GM18505 (cell line): ENCODE measurements around the gene CYS1.
A peak's percentile ranks its signal among the peaks of the same experiment; 100 is the strongest.

Experiments used
- ATAC-seq: cut with Tn5 transposase; IDR thresholded peaks from one replicate; pipeline ENCODE4 v1.9.1; 2021; ENCODE audit not compliant: unreplicated experiment
- POLR2A ChIP-seq: IDR thresholded peaks from 4 replicates; pipeline ENCODE4 v1.6.1; 2011; ENCODE audit warnings: borderline replicate concordance; ENCODE audit not compliant: insufficient read depth, insufficient read length; ENCODE audit errors: extremely low read depth

The CYS1 gene

DNA sequence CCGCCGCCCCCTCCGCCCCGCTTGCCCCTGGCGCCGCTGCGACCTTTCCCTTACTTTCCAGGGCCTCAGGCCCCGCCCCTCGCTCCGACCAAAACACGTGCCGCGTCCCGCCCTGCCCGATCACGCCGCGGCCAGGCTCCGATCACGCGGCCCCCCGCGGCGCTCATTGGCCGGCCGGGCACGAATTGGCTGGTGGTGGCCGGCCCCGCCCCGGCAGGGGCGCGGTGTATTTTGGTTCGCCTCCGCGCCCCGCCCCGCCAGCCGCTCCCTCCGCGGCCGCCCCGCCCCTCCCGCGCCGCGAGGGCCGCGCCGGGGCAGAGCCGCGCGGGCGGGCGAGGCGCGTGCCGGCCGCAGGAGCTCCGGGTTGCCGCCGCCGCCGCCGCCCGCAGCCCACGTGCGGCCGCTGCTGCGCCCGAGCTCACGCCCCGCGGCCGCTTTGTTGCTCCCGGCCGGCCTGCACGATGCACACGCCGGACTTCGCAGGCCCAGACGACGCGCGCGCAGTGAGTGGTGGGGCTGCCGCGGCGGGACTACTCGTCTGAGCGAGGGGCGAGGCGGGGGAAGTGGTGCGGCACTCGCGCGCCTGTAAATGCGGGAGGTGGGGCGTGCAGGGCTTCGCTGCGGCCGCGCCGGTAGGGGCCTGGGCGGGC, 36.8 kb downstream of the CYS1 start, which contains the start of gene KLF11:
Gene KLF11 (plus strand): TSS at position 295 of the 650 bp plus-strand sequence. CDS start 167 bp downstream, at position 462.
- peak; percentile 69 for ATAC-seq
- TF ChIP-seq POLR2A, result no peak

DNA sequence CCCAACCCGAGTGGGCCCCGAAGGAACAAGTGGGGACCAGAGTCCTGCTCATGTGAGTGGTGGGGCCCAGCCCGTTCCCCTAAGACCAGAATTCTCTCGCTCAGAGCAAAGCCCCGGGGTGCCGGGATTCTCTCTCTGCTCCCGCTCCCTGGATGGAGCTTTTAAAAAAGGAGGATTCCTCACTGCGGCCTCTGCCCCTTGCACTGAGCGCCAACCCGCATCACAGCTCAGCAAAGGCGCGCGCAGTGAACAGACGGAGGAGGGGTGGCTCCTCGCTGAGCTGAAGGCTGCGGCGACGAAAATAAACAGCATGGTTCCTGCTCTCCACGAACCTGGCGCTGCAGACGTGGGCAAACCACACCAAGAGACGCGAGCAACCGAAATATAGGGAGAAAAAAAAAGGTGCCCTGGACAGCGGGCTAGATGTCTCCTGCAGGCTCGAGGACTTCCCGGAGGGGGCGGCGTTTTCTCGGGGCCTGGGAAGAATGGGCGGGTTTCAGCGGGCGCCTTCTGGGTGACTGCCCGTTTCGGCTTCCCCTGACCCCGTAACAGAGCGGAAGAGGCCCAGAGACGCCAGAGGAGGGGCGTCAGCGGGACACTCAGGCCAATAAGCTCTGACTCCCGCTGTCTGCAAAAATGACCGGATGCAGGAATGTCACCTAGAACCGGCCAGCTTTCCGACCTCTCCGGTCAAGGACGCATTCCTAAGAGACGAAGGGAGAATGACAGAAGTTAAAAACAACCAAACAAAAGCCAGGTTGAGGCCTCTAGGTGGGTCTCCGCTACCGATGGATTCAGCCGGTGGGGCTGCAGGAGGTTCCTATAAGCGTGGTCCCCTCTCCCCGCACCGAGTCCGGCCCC, 37.7 kb downstream of the CYS1 start:
- no peak for TF ChIP-seq POLR2A
- ATAC-seq, result no peak

DNA sequence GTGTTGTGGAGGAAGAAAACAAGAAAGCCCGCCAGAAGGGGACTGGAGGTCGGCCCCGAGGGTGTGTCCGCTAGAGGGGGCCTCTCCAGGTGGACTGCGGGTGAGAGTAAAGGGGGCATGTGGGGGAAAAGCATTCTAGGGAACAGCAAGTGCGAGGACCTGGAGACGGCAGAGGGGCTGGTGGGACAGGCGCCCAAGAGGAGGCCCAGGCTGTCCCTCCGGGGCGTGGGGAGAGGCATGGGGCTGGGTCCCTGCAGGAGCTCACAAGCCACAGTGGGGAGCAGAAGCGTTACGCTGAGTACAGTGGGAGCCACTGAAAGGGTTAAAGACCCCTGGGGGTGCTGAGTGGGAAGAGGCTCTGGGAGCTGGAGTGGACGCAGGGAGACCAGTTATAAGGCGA, 38.5 kb downstream of the CYS1 start:
- ATAC-seq, result no peak
- no peak for TF ChIP-seq POLR2A

DNA sequence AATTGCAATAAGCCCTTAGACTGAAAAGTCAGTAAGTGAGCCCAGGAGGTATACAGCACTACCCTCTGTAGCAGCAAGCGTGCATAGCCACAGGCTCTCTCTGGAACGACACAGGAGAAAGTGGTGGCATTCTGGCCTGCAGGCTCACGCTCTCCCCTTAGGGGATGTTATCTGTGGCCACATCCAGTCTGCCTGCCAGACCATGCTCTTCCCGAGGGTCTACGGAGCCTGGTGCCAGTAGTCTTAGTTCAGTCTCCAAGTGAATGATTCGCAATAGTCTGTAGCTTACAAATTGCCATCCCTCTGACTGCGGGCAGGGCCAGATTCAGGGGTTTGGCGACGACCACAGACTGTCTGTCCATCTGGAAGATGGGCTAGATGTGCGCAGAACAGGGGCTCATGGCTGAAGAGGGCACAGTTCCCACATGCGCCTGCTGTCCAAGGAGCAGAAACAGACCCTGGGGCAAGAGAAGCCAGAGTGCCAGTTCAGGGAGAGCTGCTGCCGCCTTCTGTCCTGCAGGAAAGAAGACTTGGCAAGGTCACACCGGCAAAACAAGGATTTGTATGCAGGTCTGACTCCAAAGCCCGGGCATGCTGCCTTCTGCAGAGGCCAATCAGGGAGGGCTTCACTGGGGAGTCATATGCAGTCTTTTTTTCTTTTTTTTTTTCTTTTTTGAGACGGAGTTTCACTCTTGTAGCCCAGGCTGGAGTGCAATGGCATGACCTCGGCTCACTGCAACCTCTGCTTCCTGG, 40.4 kb downstream of the CYS1 start:
- TF ChIP-seq POLR2A, result no peak
- ATAC-seq, result no peak

DNA sequence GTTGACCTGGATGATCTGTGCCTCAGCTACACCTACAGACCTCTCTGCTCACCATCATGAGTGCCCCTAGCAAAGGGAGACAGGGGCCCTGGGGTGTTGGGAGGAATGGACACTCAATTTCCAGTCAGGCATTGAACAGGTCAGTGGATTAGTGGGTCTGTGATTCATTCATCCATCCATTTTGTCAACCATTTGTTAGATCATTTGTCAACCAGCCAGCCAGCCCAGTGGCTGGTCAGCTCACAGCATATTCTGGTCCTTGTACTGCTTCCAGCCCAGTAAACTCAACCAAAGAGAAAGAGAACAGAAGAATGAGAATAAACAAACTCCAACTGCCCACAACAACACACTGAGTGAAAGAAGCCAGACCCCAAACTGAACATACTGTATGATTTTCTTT, 41.5 kb downstream of the CYS1 start:
- ATAC-seq, result no peak

DNA sequence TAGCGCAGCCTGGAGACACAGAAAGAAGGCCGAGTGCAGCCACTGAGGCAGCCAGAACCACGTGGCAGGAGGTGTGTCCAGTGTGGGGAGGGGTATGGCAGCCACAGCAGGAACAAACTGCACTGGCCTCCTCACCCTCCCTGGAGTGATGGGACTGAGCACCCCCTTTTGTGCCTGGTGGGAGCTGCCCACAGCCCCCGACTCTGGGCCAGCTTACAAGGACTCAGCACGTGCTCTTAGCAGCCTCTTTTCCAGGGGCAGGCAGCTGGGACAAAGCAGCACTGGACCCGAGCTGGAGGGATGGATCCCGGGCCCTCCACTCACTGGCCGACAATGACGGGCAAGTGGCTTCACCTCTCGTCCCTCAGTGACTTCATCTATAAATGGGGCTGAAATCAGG, 42.1 kb downstream of the CYS1 start:
- no peak for ATAC-seq

More for the DNA sequence above, 41.5 kb downstream of the CYS1 start:
- no peak for TF ChIP-seq POLR2A

DNA sequence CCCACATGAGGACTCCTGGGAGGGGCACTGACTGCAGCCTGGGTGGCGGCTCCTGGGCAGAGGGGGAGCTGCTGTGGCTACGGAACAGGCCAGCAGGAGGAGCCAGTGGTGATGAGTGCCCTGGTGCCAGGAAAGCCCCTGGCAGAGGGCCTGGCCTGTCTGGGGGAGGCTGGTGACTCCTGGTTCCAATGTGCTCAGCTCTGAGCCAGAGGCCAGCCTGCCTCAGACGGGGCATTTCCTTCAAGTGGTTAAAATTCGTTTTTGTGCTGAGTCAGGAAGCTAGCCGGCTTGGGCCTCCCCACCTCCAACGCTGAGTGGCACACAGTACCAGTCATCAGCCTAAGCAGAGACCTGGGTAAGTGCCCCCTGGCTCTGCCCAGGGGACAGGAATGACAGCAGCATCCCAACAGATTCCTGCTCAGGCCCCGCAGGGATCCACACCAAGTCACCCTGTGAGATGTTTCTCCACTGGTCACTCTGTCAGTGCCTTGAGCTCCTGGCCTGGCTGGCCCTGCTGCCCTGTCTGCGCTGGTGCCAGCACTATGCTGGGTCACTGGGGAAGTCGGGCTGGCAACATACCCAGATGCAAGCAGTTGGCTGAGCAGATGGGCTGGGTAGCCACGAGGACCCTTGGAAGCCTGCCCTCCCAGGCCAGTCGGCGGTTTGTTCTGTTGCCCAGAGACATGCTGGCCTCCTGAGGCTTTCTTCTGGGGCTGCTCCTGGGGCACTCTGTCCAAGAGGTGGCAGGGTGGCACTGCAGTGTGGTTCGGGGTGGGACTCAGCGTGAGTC, 43.9 kb downstream of the CYS1 start:
- no peak for TF ChIP-seq POLR2A
- no peak for ATAC-seq

More for the DNA sequence above, 42.1 kb downstream of the CYS1 start:
- TF ChIP-seq POLR2A, result no peak

DNA sequence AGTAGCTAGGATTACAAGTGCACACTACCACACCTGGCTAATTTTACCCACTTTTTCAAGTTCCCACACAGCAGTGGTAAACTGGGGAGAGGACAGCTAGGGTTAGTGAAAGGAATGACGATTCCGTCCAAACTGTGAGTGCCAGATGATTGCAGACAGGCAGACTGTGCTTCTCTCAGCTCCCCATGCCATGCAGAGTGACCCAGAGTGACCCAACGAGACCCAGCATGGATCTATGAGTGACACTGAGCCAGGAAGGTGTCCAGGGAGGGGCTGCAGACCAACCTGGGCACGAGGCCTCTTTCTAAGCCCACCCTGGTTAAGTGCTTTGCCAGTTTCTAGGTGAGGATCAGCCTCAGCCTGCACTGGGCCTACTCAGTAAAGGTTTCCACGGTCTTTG, 44.6 kb downstream of the CYS1 start:
- ATAC-seq, result no peak
- no peak for TF ChIP-seq POLR2A

DNA sequence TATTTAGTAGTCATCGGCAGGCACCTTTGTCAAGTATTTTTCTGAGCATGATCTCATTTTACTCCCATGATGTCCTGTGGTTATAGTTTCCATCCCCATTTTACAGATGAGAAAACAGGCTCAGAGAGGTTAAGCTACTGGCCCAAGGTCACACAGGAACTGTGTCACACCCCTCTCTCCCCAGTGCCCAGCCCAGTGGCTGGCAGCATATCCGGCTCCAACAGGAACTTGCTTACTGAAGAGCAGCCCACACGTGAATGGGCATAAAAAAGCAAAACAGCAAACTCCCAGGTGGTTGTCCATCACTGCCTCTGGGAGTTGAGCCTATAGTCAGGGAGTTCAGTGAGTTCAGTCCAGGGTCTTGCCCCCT, 45.2 kb downstream of the CYS1 start:
- ATAC-seq, result no peak
- no peak for TF ChIP-seq POLR2A

DNA sequence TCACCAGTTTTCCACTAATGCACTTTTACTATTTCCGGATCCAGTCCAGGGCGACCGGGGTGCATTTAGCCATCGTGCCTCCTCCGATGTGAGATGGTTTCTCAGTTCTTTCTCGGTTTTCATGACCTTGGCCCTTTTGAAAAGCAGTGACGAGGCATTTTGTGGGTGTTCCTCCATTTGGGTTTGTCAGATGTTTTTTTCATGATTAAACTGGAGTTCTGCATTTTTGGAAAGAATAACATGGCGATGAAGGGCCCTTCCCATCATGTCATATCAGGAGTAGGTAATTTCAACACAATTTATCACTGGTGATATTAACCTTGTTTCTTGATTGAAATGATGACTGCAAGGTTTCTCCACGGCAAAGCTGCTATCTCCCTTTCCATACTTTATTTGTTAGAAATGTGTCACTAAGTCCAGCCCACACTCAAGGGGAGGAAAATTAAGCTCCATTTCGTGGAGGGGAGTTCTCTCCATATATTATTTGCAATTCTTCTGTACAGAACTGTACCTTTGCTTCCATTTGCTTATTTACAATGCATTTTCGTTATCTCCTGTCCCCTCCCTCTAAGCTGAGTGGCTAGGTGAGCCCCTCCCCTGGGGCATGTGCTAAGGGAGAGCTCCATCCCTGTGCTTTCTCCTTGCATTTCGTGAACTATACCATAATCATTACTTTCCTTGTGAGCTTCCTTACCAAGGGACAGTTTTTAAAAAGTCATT, 45.7 kb downstream of the CYS1 start:
- no peak for TF ChIP-seq POLR2A
- no peak for ATAC-seq

DNA sequence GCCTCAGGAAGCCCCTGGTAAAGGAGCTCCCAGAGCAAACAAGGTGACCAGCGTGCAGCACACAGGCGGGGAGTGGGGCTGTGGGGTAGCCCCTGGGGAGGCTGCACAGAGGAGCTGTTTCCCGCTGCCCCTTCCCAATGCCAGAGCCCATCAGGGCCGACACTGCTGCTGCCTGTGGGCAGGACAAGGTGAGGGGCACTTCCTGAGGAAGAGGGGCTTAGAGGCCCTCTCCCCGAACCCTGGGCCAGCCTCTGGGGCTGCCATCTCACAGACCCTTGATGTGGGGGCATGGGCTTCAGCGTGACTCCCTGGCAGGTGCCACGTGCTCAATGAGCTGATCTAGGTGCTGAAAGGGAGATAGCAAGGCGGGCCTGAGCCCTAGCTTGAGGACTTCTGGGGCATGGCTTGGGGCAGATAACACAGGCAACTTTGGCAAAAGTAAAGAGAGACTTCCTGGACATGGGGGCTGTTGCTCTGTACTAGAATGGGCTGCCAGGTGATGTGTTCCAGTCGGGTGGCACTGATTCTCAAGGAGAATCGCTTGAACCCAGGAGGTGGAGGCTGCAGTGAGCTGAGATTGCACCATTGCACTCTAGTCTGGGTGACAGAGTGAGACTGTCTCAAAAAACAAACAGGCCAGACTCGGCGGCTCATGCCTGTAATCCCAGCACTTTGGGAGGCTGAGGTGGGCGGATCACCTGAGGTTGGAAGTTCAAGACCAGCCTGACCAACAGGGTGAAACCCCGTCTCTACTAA, 46.8 kb downstream of the CYS1 start:
- TF ChIP-seq POLR2A, result no peak
- no peak for ATAC-seq

DNA sequence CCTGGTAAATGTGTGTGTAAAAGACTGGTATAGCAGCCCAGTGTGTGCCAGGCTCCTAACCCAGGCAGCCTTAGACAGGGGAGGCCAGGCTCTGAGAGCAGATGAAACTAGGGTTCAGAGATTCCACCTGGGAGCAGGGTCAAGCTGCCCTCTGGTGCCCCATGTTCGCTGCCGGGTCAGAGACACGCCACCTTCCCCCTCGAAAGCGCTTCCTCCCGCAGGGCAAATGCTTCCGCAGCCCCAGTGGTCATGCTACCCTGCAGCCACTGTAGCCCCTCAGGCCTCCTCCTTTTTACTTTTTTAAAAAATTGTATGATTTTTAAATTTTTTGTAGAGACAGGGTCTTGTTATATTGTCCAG, 47.5 kb downstream of the CYS1 start:
- no peak for TF ChIP-seq POLR2A
- ATAC-seq, result no peak
